HG03571 (cell line): Measurements from ENCODE around the gene GAB2.
A peak's percentile ranks its signal among the peaks of the same experiment; 100 is the strongest.
"Not testable (repeated sequence)": the region's sequence is repeated elsewhere in the genome, so short reads cannot be mapped to it uniquely, and the experiment has no call there.

Experiments used
- ATAC-seq: cut with Tn5 transposase; IDR thresholded peaks from one replicate; pipeline ENCODE4 v1.9.1; 2021; ENCODE audit not compliant: unreplicated experiment

Gene GAB2

DNA sequence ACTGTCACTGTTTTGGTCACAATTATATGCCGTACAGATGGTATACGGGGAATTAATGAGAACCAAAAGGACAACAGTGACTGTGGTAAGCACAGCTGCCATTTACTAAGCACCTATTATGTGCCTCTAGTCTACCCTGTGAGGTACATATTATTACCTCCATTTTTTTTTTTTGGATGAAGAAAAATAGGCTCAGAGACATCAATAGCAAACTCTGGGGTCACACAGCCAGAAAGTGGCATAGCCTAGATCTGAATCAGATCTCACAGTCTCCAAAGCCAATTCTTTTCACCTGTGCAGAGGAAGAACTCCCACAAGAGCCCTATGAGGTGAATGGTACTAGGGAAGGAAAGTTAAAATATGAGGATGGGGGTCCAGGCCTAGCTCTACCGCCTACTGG, 160.0 kb downstream of the GAB2 start:
- ATAC-seq: no peak

DNA sequence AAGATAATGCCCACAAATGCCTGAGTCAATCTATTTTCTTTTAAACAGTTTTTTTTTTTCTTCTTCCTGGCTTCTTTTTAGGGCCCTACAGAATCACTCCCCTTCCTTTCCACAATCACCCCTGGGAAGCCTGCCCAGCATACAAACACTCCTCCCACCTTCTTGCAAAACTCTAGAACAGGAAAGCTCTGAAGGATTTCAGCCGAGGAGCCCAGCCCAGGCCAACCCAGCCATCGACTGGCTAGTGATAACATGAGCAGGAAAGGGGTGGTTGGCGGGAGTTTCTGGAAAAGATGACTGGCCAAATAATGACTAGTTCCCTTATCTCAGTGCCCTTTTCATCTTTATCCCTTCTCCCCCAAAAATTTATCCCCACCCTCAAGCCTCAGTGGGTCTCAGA, 160.7 kb downstream of the GAB2 start:
- no peak for ATAC-seq

DNA sequence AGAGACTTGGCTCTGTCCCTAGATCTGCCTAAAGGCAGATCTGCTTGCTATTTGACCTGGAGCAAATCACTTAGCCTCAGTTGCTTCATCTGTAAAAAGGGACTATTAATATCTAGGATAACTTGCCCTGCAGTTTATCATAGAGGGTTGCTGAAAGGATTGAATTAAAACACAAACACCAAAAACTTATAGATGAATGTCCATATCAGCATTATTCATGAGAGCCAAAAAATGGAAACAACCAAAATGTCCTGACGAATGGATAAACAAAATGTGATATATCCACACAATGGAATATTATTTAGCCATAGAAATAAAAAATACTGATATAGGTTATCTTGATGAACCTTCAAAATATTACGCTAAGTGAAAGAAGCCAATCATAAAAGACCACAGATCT, 161.7 kb downstream of the GAB2 start:
- ATAC-seq: no peak

DNA sequence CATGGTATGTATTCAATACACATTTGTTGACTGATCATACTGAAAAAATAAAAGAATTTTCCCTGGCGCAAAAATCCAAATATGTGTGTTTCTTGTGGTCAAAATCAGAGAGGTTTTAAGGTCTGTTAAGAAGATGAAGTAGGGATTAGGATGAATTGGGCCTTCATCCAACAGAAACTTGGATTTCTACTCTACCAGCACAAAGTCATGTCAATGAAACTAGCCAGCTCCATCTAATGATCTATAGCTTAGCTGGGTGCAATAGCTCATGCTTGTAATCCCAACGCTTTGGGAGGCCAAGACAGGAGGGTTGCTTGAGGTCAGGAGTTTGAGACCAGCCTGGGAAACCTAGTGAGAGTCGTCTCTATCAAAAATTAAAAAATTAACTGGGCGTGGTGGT, 163.4 kb downstream of the GAB2 start:
- no peak for ATAC-seq

DNA sequence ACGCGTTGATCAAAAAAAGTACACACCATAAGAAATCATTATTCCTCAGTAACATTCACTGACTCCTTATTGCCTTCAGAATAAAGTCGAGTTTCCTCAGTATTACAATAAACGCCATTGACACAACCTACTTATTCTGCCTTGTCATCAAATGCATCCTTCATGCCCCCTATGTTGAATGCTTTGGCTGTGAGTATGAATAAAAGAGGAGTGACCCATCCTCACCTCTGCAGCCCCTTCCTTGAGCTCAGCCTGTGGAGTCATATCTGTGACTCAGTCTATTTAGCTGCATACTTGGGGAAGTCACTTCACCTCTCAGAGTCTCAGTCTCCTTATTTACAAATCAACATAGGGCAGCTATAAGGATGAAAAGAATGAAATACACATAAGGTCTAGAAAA, 163.8 kb downstream of the GAB2 start:
- no peak for ATAC-seq

DNA sequence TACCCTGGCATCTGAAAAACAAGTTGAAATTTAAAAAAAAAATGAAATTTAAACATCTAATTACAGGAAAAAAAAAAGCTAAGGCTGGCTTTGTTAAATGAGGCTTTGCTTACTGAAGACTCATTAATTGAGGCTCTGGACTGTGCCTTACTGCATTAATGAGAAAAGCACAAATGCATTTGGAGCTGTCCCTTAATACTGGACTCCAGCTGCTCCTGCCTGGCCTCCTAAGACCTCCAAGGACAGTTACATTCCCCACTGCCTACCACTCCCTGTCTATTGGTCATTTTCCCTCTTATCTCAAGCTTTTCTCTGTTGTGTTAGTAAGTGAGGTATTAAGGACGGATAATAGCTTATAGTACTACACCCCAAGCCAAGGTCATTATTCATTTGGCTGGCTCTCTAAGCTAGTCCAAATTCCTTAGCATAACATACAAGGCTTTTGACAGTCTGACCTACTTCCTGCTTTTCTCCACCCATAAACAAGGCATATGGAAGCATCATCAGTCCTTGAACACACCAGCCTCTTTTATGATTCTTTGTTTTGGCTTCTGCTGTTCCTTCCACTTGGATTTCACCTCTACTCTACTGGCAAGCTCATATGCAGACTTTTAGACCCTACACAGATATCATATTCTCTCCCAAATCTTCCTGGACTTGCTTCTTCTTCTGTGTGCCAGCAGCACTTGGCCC, 166.4 kb downstream of the GAB2 start:
- ATAC-seq: no peak

DNA sequence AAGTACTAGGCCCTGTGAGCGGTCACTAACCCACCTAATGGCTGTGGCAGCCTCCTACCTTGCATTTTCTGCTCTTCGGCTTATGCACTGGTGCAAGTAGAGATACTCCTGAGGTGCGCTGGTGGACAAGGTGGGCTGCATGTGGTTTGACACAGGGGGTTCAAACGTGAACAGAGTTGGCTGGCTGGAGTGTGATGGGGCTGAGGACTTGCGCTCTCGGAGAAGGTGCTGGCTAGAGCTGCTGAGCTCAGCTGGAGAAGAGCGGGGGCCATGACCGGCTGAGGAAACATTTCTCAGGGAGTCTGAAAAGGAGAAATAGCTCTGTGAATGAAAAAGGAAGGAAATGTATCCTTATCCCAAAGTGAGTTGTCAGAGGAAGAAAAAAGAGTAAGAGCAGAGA, 167.5 kb downstream of the GAB2 start:
- ATAC-seq: no peak

DNA sequence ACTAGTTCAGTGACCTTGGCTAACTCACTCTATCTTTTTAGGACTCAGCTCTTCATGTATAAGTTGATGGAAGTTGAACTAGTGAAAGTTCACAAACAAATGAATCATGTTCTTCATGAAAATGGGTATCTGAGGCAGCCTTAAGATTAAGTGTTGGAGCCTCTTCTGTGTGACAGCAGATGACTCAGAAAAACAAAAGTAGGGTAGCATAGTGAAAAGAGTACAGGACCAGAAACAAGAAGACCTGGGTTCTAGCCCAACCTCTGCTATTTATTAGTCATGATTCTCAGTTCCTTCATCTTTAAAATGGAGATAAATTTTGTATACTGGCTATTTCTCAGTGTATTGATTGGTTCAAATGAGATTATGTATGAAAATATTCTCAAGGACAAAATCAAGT, 168.7 kb downstream of the GAB2 start:
- ATAC-seq: no peak

DNA sequence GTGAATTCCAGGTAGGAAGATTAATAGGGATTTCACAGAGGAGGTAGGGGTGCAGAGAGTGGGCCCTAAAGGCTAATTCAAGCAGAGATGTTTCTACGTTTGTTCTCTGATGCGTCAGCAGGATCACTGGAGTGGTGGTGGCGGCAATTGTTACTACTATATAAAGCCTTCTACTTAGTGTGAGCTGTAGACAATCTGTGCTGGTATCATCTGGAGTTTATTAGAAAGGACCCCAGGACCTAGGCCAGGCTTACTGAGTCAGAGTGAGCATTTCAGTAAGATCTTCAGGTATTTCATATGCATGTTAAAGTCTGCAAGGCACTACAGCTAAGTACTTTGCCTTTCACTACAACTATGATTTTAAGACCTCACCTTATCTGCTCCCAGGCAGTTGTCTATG, 169.4 kb downstream of the GAB2 start:
- ATAC-seq: no peak

DNA sequence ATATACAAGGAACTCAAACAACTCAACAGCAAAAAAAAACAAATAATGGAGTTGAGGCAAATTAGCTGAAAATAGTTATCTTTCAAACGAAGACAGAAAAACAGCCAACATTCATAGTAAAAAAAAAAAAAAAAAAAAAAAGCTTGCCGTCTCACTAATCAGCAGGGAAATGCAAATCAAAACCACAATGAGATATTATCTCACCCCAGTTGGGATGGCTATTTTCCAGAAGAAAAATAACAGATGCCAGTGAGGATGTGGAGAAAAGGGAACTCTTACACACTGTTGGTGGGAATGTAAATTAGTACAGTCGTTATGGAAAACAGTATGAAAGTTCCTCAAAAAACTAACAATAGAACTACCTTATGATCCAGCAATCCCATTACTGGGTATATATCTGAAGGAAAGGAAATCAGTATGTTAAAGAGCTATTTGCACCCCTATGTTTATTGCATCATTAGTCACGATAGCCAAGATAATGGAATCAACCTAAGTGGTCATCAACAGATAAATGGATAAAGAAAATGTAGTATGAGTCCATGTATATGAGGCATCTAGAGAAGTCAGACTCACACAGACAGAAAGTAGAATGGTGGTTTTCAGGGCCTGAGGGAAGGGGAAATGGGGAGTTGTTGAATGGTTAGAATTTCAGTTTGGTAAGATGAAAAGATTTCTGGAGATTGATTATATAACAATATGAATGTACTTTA, 172.9 kb downstream of the GAB2 start:
- ATAC-seq: no peak

DNA sequence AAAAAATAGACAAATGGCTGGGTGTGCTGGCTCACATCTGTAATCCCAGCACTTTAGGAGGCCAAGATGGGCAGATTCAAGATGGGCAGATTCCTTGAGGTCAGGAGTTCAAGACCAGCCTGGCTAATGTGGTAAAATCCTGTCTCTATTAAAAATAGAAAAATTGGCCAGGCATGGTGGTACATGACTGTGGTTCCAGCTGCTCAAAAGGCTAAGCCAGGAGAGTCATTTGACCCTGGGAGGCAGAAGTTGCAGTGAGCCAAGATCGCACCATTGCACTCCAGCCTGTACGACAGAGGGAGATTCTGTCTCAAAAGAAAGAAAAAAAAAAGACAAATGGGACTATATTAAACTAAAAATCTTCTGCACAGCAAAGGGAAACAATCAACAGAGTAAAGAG, 173.5 kb downstream of the GAB2 start:
- ATAC-seq: no peak

DNA sequence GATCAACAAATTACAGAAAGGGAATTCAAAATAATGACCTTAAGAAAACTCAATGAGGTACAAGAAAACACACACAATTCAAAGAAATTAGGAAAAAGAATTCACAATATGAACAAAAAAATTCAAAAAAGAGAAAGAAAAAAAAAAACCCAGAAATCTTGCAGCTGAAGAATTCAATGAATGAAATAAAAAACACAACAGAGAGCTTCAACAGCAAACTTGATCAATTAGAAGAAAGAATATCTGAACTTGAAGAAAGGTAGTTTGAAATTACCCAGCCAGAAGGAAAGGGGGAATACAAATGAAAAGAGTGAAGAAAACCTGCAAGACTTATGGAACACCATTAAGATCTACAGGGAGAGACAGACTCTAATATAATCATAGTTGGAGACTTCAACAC, 176.1 kb downstream of the GAB2 start:
- no peak for ATAC-seq

DNA sequence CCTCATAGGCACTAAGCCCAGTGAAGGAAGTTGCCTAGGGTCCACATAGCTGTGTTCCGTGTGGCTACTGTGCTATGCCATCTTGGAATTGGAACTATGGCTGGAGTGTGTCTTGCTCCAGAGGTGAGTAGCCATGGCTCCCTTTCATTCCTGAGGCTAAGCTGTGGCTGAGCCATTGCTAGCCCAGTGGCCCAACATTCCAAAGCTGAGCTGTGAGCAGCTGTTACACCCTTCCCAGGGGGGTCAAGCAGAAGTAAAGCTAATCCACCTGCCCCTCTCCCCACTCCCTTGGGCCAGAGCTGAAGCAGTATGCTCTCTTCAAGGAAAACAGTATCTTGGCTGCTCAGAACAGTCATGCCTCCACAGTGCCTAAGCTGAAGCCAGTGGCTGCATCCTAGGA, 177.8 kb downstream of the GAB2 start:
- ATAC-seq: no peak

DNA sequence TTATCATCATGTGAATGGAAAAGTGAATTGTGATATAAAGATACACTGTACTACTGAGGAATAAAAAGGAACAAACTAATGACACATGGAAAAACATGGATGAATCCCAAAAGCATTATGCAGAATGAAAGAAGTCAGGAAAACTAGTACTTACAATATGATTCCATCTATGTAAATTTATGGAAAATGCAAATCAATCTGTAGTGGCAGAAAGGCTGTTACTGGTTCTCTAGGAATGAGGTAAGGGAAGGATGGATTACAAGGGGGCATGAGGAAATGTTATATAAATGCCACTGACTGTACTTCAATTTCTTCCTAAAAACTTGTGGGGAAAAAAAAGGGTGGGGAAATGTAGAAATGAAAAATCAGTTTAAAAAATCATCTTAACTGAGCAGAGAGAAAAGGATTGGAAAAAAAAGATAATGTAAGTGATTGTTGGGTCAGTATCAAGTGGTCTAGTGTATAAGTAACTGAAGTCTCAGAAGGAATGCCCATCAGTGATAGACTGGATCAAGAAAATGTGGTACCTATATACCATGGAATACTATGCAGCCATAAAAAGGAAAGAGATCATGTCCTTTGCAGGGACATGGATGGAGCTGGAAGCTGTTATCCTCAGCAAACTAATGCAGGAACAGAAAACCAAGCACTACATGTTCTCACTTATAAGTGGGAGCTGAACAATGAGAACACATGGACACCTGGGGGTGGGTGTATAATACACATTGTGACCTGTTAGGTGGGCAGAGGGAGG, 180.2 kb downstream of the GAB2 start:
- no peak for ATAC-seq

DNA sequence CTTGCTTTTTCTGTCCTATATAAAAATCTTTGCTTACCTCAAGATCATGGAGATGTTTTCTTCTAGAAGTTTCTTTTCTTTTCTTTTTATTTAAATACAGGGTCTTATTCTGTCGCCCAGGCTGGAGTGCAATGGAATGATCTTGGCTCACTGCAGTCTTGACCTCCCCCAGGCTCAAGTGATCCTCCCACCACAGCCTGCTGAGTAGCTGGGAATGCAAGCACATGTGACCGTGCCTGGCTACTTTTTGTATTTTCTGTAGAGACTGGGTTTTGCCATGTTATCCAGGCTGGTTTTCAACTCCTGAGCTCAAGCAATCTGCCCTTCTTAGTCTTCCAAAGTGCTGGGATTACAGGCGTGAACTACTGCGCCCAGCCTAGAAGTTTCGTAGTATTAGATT, 183.6 kb downstream of the GAB2 start:
- ATAC-seq: no peak

DNA sequence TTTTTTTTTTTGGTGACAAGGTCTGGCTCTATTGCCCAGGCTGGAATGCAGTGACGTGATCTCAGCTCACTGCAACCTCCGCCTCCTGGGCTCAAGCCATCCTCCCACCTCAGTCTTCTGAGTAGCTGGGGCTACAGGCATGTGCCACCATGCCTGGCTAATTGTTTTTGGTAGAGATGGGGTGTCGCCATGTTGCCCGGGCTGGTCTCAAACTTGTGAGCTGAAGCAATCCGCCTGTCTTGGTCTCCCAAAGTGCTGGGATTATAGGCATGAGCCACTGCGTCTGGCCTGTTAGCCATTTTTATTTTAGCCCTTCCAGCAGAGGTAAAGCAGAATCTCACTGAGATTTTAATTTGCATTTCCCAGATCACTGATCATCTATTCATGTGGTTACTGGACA, 184.6 kb downstream of the GAB2 start:
- not testable (repeated sequence) for ATAC-seq

DNA sequence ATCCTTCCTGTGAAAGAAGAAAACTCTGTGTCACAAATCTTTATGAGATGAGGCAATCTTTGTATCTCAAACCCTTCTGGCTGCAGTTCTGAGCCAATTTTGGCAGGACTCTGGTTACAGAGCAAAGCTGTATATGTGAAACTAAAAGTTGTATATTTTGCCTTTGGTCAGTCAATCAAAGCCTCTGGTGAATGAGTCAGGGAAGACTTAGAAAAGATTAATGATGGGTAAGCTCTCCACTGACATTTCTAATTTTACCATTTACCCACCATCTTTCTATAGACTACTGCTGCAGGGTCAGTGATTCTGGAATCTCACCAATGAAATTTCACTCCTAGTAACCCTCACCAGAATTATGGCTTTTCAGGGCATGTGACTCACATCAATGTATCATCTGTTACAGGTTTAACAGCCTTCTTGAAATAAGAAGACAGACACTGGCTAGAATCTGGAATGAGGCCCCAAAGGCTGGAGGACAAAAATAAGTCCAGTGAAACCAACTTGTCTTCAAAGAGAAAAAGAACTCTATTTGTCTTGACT, 185.6 kb downstream of the GAB2 start:
- ATAC-seq: no peak

DNA sequence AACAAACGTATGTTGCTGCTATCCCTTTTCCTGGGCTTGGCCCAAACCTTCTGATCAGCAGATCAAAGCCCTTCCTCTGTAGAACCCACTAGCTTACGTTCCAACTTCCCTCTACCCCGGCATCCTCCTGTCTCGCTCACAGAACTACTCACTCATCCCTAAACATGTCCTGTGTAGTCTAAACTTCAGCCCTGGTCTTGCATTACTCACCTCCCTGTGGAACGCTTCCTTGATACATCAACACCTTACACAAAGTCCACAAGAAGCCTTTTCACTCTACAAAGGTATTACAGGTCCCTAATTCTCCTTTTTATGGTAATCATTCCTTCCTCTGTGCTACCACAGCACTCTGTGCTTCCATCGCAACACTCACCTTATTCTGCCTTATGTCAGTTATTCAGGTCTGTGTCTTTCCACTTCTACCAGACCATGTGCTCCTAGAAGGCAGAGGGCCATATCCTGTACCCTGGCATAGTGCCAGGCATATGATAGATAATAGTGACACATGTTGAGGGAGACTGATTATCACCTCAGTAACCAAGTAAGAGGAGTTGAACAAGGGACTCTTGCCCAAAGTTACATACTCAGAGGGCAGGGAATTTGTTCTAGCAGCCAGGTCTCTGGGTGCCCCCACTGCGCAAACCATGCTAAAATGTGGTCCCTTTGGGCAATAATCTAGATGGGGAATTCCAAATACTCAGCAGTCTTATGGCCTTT, 187.3 kb downstream of the GAB2 start:
- ATAC-seq: no peak

DNA sequence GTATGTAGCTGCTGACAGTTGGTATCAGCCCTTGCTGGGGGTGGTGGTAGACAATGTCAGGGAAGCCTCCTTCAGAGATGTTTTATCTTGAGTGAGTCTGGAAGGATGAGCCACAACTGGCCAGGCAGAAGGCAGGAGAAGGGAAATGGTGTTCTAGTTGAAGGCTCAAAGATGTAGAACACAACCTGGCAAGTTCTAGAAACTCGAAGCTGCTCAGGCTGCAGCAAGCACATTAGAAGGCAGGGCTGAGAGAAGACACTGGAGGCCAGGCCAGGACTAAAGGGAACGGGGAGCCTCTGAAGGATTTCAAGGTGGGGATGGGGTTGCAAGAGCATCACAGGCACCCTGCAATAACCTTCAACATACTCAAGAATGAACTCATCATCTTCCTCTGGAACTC, 188.5 kb downstream of the GAB2 start:
- ATAC-seq: no peak

DNA sequence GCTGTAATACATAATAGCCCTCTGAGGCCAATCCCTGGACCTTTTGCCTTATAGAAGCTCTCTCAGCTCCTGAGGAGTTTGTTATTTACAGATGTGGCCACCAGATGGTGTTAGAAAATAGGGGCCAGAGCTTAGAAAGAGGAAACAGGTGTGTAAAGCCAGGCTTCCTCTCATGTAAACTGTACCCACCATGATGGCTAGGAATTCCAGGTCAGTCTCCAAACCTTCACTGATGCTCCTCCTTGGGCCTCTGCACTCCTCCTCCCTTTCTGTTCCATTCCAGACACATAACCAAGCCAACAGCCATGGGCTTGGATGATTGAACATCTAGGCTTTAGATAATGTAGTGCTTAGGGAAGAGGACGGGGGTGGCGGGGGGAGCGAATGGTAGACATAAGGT, 189.2 kb downstream of the GAB2 start:
- peak; percentile 50 for ATAC-seq

DNA sequence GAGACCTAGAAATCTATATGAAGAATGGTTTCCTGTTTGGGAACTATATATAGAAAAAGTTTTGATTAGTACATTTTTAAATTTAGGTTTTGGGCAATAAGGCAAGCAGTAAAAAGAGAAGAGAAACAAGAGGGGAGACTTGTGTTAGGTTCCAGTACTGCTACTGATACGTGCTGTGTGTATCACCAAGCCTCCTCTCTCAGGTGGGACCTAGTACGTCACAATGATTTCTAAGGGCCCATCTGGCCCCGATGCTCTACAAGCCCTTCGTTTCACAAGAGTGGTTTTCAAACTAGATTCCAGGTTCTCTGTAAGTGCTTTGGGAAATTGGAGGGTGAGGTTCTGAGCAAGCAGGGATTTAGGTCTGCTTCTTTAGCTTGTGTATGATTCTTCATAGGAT, 189.7 kb downstream of the GAB2 start:
- ATAC-seq: no peak
